GM12891 (cell line): Measurements from ENCODE around the gene PAQR7.

ENCODE experiments used
- POLR2A ChIP-seq: IDR thresholded peaks from 2 replicates; pipeline ENCODE4 v1.6.1; 2011; ENCODE audit warnings: low read depth, low read length, control low read depth
- POLR2AphosphoS5 ChIP-seq: IDR thresholded peaks from 2 replicates; pipeline ENCODE4 v1.6.1; 2011; ENCODE audit warnings: low read depth, low read length, control low read depth
- POU2F2 ChIP-seq: IDR thresholded peaks from 2 replicates; pipeline ENCODE4 v1.6.1; 2011; ENCODE audit warnings: low read depth, mild to moderate bottlenecking, control low read depth, low read length, moderate library complexity
- SPI1 ChIP-seq: IDR thresholded peaks from 2 replicates; pipeline ENCODE4 v1.6.1; 2011; ENCODE audit warnings: low read depth, low read length, control low read depth
- TAF1 ChIP-seq: IDR thresholded peaks from 2 replicates; pipeline ENCODE4 v1.6.1; 2011; ENCODE audit warnings: low read depth, low read length, control low read depth

- TF ChIP-seq POLR2AphosphoS5, result no peak
- TF ChIP-seq POLR2A, result no peak
- TF ChIP-seq POU2F2, result no peak
- no peak for TF ChIP-seq TAF1
- peak; percentile 40; the same call in 1 of the 2 replicates for TF ChIP-seq SPI1
Observed at GRCh38 chr1:25914074-25914995, 38.8 kb upstream of the PAQR7 start.
